Left lung (tissue), 14 donors: ENCODE data around the gene OR5T1. TPM values are rescaled to one million over a fixed set of nuclear protein-coding genes. Genes with fewer than 3 reads are reported as not detected.

ENCODE experiments used
- ATAC-seq: fragments of 200-7000 bp; cut with Tn5 transposase; one replicate; pipeline ENCODE4 v1.9.1; 2020; ENCODE audit warnings: moderate library complexity
- DNase-seq, 4 donors: peaks; one replicate each; pipeline ENCODE4 v3.0.0-alpha.2; 2013 to 2020
- H3K27ac ChIP-seq, 2 donors: fragments of 200-600 bp; sonication (generic) in 1 of 2; one replicate each; pipeline versions ENCODE4 v1.5.0 to v1.8.0; 2020 to 2021
- H3K27me3 ChIP-seq, 2 donors: fragments of 200-600 bp; sonication (generic) in 1 of 2; one replicate each; pipeline versions ENCODE4 v1.5.0 to v1.8.0; 2020 to 2021
- H3K36me3 ChIP-seq, 2 donors: fragments of 200-600 bp; sonication (generic) in 1 of 2; one replicate each; pipeline versions ENCODE4 v1.5.0 to v1.8.0; 2020 to 2021
- H3K4me1 ChIP-seq, 2 donors: fragments of 200-600 bp; one replicate each; pipeline ENCODE4 v1.8.0; 2021
- H3K4me3 ChIP-seq, 2 donors: fragments of 200-600 bp; sonication (generic) in 1 of 2; one replicate each; pipeline versions ENCODE4 v1.5.0 to v1.8.0; 2020 to 2021; ENCODE audit warnings: mild to moderate bottlenecking in 1 of 2
- H3K9me3 ChIP-seq, 2 donors: fragments of 200-600 bp; sonication (generic) in 1 of 2; one replicate each; pipeline versions ENCODE4 v1.5.0 to v1.8.0; 2020 to 2021
- CTCF ChIP-seq, 2 donors: fragments of 200-600 bp; sonication (generic) in 1 of 2; IDR thresholded peaks; one replicate each; pipeline versions ENCODE4 v1.5.0 to v1.8.0; 2021; ENCODE audit warnings: antibody characterized with exemption in 2 of 2
- intact Hi-C, 2 donors: fragments of 100-400 bp; cut with DNase I; formaldehyde crosslinking; loops; one replicate each; pipeline versions ENCODE4 v1.11.2 to v1.14.2; 2022
- long read RNA-seq, 12 donors: library from polyadenylated mRNA in 2 of 12; unstranded in 2 of 12; transcript quantifications; one replicate each; pipeline ENCODE4 v2.0.0 and lab custom pipeline, GENCODE V29; 2019 to 2026
- polyA plus RNA-seq, 6 donors: library from polyadenylated mRNA; unstranded; fragments of 120-200 nt; gene quantifications; one replicate each; pipeline ENCODE4 v1.2.1, GENCODE V29; 2013; ENCODE audit not compliant: insufficient read length in 6 of 6
- total RNA-seq, 2 donors: library from RNA; stranded (reverse); fragmentation: NEBNext Ultra II Directional; extraction: Animal tissue kit (Norgen Biotek cat#: 25700); gene quantifications; one replicate each; pipeline ENCODE4 v1.2.1, GENCODE V29; 2021
- donor health status: DM: no; HTN: yes; CAD: no.
- donor health status: DM: no; HTN: no; CAD: no.

Gene OR5T1
- total RNA-seq (not detected), polyA plus RNA-seq (not detected)
- long read RNA-seq, donor 1: 0 reads
- long read RNA-seq, donor 2: 0 reads
- long read RNA-seq, donor 3: 0 reads
- long read RNA-seq, donor 4: 0 reads
- long read RNA-seq, donor 5: 0 reads
- long read RNA-seq, donor 6: 0 reads
- long read RNA-seq, donor 7: 0 reads
- long read RNA-seq, donor 8: 0 reads
- long read RNA-seq, donor 9: 0 reads
- long read RNA-seq, donor 10: 0 reads
- long read RNA-seq, donor 11: 0 reads
- long read RNA-seq, donor 12: 0 reads

DNA sequence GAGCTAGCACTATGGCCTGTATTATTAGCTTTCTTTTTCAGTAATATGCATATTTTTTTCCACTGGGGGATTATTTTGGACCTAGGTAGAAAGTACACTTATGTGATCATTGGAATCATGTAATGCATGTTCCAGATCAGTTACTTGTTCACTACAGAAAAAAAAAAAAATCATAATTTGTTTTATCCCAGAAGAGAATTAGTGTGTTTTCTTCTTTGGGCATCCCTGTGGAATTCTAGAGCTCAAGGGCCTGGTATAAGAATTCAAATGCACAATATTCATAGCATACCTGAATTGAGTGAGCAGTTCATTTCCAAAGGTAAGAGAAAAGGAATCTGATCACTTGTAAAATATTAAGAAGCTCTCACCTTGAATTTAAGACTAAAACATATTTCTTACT, at the start of gene OR5T1:
Gene OR5T1, plus strand, starts transcription at position 301 of the 400 bp plus-strand sequence. CDS start 1,485 bp downstream, outside the sequence.
- no peak for DNase-seq
- peaks cover 0 to 16% of the 10 kb centered on the region in 2 donors for H3K9me3 ChIP-seq
- intact Hi-C loops: no loop called here
- no peak for ATAC-seq
- H3K4me3 ChIP-seq: no peak within 1 kb of the TSS
- H3K36me3 ChIP-seq: no peaks in the 10 kb centered on the region
- no peaks in the 10 kb centered on the region for H3K4me1 ChIP-seq
- H3K27ac ChIP-seq: no peak within 1 kb of the TSS
- no peak for TF ChIP-seq CTCF (IDR thresholded peaks at IDR 0.05)
- H3K27me3 ChIP-seq: no peaks in the 10 kb centered on the region

DNA sequence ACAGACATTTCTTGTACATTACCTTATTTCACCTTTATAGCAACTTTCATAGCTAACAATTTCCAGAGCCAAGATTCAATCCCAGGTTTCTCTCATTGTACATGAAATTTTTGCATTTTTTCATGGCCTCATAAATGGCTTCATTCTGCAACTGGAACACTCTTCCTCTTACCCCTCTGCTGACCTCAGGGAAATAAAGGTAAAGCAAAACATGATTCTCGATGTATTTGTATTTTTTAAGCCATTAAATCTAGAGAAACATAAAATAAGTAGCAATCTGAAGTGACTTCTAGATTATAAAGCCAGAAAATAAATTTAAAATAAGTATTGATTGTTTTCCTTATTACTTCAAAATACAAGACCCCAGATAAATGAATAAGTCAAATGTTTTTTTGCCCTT, 39.8 kb upstream of the OR5T1 start, which contains the start of gene OR5T2:
Gene OR5T2, minus strand, starts transcription at position 101 of the 400 bp plus-strand sequence. CDS start 1,193 bp downstream, outside the sequence.
- H3K4me1 ChIP-seq: no peaks in the 10 kb centered on the region
- DNase-seq (no peak), ATAC-seq (no peak)
- H3K9me3 ChIP-seq: peaks cover 0 to 13% of the 10 kb centered on the region in 2 donors
- intact Hi-C loops: no loop called here
- no peaks in the 10 kb centered on the region for H3K27me3 ChIP-seq
- no peaks in the 10 kb centered on the region for H3K36me3 ChIP-seq
- TF ChIP-seq CTCF (IDR thresholded peaks at IDR 0.05): no peak
- no peak within 1 kb of the TSS for H3K4me3 ChIP-seq
- H3K27ac ChIP-seq: no peak within 1 kb of the TSS

DNA sequence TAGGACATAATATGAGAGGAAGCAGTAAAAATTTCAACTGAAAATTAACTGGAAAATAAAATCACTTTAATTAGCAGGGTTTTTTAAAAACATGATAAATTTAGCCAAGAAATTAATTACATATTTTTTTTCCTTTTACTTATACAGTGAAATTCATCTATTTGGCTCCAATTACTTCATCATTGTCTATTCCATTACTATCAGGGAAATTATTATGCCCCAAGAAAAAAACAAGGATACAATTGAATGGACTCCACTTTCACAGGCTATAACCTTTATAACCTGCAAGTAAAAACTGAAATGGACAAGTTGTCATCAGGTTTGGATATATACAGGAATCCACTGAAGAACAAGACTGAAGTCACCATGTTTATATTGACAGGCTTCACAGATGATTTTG, 22.0 kb upstream of the OR5T1 start, which contains the start of gene OR5T3:
Gene OR5T3, plus strand, starts transcription at position 301 of the 400 bp plus-strand sequence. Its CDS starts 0 bp downstream, at position 301.
- H3K4me3 ChIP-seq: no peak within 1 kb of the TSS
- intact Hi-C loops: no loop called here
- no peaks in the 10 kb centered on the region for H3K36me3 ChIP-seq
- peaks cover 0 to 9% of the 10 kb centered on the region in 2 donors for H3K9me3 ChIP-seq
- no peaks in the 10 kb centered on the region for H3K27me3 ChIP-seq
- DNase-seq: no peak
- no peaks in the 10 kb centered on the region for H3K4me1 ChIP-seq
- H3K27ac ChIP-seq: no peak within 1 kb of the TSS
- ATAC-seq: no peak
- TF ChIP-seq CTCF (IDR thresholded peaks at IDR 0.05): no peak

GRCh38 chr11:56271092-56271491, 2.9 kb upstream of the OR5T1 start:
- no peak overlapping the region for H3K4me3 ChIP-seq
- ATAC-seq (no peak), DNase-seq (no peak)
- no peaks in the 10 kb centered on the region for H3K36me3 ChIP-seq
- intact Hi-C loops: no loop called here
- H3K4me1 ChIP-seq: no peaks in the 10 kb centered on the region
- peaks cover 0 to 18% of the 10 kb centered on the region in 2 donors for H3K9me3 ChIP-seq
- H3K27me3 ChIP-seq: no peaks in the 10 kb centered on the region
- no peak overlapping the region for H3K27ac ChIP-seq
- TF ChIP-seq CTCF (IDR thresholded peaks at IDR 0.05): no peak

DNA sequence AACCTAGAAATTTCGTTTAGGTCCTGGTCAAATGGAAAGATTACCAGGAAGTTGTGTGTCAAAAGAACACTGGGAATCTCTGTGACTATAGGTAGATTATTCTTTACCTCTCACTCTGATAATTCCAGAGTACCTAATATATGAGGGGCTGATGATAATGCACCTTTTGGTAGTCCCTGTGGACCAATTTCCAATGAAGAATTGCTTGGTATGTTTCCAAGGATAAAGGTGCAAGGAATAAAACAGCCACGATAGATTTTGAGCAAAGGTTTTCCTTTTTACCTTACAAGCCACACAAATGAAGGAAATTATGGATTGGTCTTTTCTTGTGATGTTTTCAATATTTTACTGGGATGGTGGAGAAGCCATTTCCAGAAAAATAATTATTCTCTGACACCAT, 18.2 kb downstream of the OR5T1 start, which contains the start of gene OR8H1:
Gene OR8H1, minus strand, starts transcription at position 101 of the 400 bp plus-strand sequence. CDS start 1,192 bp downstream, outside the sequence.
- intact Hi-C loops: no loop called here
- H3K27ac ChIP-seq: no peak within 1 kb of the TSS
- H3K9me3 ChIP-seq: no peaks in the 10 kb centered on the region
- no peaks in the 10 kb centered on the region for H3K36me3 ChIP-seq
- no peak for TF ChIP-seq CTCF (IDR thresholded peaks at IDR 0.05)
- H3K27me3 ChIP-seq: no peaks in the 10 kb centered on the region
- DNase-seq (no peak), ATAC-seq (no peak)
- no peaks in the 10 kb centered on the region for H3K4me1 ChIP-seq
- H3K4me3 ChIP-seq: no peak within 1 kb of the TSS
